ENCODE data around the gene MRPS31. TPM values are rescaled to one million over a fixed set of nuclear protein-coding genes. Genes with fewer than 3 reads are reported as not detected.
"Not testable (repeated sequence)": the region's sequence is repeated elsewhere in the genome, so short reads cannot be mapped to it uniquely, and the experiment has no call there.

Gene MRPS31
- total RNA-seq, 1 donor from 2014 or later = 22.2 TPM

DNA sequence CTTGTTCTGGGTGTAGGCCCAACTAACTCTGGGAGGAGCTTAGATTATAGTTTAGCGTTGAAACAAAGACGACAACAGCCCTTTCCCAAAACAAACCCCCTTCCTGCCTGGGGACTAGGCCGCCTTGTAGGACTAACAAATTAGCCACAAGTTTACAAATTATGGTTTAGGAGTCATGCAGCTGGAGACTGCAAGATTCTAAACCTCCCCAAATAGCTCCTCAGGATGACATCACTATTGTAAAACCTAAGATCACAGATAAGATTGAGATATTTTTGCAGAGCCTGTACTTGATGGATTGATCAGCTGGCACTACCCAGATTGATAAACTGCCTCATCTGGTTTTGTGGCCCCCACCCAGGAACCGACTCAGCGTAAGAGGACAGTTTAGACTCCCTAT is 16.1 kb upstream of the MRPS31 start:
- intact Hi-C loops (cut with DNase I) = no loop called here
- ATAC-seq = no peak
- Histone ChIP-seq H3K27ac (no peak overlapping the region), H3K4me1 (peaks cover 6% of the 10 kb centered on the region), H3K27me3 (ENCODE audit: low read depth) (no peaks in the 10 kb centered on the region), H3K9me3 (no peaks in the 10 kb centered on the region), H3K36me3 (no peaks in the 10 kb centered on the region), H3K4me3 (no peak overlapping the region)
- DNase-seq = no peak
- TF ChIP-seq, protein P1, sequence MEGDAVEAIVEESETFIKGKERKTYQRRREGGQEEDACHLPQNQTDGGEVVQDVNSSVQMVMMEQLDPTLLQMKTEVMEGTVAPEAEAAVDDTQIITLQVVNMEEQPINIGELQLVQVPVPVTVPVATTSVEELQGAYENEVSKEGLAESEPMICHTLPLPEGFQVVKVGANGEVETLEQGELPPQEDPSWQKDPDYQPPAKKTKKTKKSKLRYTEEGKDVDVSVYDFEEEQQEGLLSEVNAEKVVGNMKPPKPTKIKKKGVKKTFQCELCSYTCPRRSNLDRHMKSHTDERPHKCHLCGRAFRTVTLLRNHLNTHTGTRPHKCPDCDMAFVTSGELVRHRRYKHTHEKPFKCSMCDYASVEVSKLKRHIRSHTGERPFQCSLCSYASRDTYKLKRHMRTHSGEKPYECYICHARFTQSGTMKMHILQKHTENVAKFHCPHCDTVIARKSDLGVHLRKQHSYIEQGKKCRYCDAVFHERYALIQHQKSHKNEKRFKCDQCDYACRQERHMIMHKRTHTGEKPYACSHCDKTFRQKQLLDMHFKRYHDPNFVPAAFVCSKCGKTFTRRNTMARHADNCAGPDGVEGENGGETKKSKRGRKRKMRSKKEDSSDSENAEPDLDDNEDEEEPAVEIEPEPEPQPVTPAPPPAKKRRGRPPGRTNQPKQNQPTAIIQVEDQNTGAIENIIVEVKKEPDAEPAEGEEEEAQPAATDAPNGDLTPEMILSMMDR (IDR thresholded peaks at IDR 0.05) = no peak

DNA sequence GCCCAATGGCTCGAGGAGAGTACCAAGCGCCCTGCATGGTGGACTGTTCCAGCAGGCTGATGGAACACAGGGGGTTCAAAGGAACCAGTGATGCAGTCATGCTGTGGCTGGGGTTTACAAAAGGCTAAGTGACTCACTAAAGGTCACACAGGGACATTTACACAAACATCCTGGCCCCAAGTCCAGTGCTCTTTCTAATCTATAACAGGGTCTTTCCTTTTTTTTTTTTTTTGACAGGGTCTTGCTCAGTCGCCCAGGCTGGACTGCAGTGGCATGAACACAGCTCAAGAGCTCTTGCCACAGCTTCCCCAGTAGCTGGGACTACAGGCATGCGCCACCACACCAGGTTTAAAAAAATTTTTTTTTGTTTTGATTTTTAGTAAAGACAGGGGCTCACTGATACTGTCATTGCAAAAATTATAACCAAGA is 15.6 kb upstream of the MRPS31 start:
- Histone ChIP-seq H3K9me3 (no peaks in the 10 kb centered on the region), H3K4me1 (peaks cover 6% of the 10 kb centered on the region), H3K27ac (no peak overlapping the region), H3K4me3 (no peak overlapping the region), H3K27me3 (ENCODE audit: low read depth) (no peaks in the 10 kb centered on the region), H3K36me3 (no peaks in the 10 kb centered on the region)
- ATAC-seq (no peak), DNase-seq (no peak)
- intact Hi-C loops (cut with DNase I) = no loop called here
- TF ChIP-seq, protein P1 (IDR thresholded peaks at IDR 0.05) = no peak

DNA sequence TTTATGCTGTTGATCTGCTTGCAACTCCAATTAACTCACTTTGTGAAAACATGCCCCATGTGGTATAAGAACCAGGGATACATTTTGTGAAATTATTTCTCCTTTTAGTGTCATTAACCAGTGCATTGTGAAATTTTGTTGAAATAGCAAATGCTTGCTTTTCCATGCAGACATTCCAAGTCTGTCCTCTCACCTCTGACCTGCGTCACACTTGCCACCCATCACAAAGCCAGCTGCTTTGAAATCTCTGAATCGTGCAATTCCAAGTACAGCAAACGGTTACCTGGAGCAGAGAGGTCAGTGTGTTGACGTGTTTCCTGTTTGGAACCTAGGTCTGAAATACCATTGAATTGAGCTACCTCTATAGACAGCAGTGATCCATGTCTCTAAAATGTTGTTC is 13.6 kb upstream of the MRPS31 start:
- no peaks in the 10 kb centered on the region for H3K27me3 ChIP-seq (ENCODE audit: low read depth)
- no peak for ATAC-seq
- no peaks in the 10 kb centered on the region for H3K36me3 ChIP-seq
- intact Hi-C loops (cut with DNase I) = no loop called here
- no peak overlapping the region for H3K4me3 ChIP-seq
- TF ChIP-seq, protein P1 (IDR thresholded peaks at IDR 0.05) = no peak
- no peak overlapping the region for H3K27ac ChIP-seq
- no peaks in the 10 kb centered on the region for H3K9me3 ChIP-seq
- H3K4me1 ChIP-seq = no peaks in the 10 kb centered on the region
- DNase-seq = no peak

DNA sequence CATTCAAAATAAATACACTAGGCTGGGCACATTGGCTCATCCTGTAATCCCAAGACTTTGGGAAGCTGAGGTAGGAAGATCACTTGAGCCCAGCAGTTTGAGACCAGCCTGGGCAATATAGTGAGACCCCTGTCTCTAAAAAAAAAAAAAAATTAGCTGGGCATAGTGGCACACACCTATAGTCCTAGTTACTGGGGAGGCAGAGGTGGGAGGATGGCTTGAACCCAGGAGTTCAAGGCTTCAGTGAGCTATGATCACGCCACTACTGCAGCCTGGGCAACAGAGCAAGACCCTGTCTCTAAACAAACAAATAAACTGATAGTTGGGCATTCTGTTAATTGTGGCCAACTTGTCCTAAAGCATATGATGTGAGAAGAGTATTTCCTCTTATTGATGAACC is 12.0 kb upstream of the MRPS31 start:
- H3K4me3 ChIP-seq; H3K27ac ChIP-seq; H3K9me3 ChIP-seq; ATAC-seq; H3K27me3 ChIP-seq (ENCODE audit: low read depth); DNase-seq; H3K36me3 ChIP-seq; intact Hi-C loops (cut with DNase I); H3K4me1 ChIP-seq: not testable (repeated sequence)

DNA sequence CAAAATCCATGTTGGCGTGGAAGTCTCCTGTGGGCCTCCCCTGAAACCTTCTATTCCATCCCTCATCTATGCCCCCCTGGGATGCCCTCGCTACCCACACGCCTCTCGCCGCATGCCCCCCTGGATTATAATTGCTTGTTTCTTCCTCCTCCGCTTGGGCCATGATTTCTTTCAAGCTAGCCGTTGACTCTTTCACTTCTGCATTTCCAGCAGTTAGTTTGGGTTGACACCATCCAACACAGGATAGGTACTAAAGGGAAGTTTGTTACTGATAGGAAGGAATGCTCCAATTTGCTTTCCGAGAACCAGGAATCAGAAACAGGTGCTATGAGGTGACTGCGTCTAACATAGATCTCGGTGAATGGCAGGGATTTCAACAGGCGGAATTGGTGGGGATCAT is 10.7 kb upstream of the MRPS31 start:
- intact Hi-C loops (cut with DNase I) = no loop called here
- H3K27ac ChIP-seq = no peak overlapping the region
- peaks cover 11% of the 10 kb centered on the region for H3K4me1 ChIP-seq
- TF ChIP-seq, protein P1 (IDR thresholded peaks at IDR 0.05) = no peak
- H3K9me3 ChIP-seq = no peaks in the 10 kb centered on the region
- no peak overlapping the region for H3K4me3 ChIP-seq
- H3K27me3 ChIP-seq (ENCODE audit: low read depth) = no peaks in the 10 kb centered on the region
- no peak for DNase-seq
- no peak for ATAC-seq
- H3K36me3 ChIP-seq = no peaks in the 10 kb centered on the region

DNA sequence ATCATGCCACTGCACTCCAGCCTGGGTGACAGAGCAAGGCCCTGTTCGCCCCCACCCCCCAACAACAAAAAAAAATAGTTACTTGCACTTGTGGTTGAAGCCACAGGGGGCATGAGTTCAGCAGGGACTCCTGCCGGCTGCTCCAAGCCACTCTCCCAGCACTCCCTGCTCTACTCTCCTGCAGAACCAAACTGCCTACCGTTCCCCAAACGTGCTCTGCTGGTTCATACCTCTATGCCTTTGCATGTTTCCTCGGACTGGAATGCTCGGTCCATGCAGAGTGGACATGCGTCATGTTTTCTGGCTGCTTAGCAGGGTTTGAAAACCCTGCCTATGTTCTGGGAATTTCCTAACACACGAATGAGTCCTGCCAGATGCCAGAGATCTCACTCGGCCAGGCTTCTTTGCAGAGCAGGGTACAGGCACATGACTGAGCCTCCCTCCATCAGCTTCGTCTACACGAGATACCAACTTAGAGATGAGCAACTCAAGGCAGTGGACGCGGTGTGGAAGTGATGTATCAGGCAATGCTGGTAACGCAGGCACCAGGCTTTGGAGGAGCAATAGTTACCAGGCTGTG is 9.9 kb upstream of the MRPS31 start:
- ATAC-seq = no peak
- H3K4me3 ChIP-seq = no peak overlapping the region
- no peak for DNase-seq
- no peaks in the 10 kb centered on the region for H3K36me3 ChIP-seq
- no peaks in the 10 kb centered on the region for H3K27me3 ChIP-seq (ENCODE audit: low read depth)
- TF ChIP-seq, protein P1 (IDR thresholded peaks at IDR 0.05) = no peak
- H3K27ac ChIP-seq = no peak overlapping the region
- H3K4me1 ChIP-seq = peaks cover 14% of the 10 kb centered on the region
- intact Hi-C loops (cut with DNase I) = no loop called here
- no peaks in the 10 kb centered on the region for H3K9me3 ChIP-seq

All from lower lobe of right lung (tissue), 2 donors.